DND-41 (cell line): ENCODE data around the gene RMI1.

Experiments
- CTCF ChIP-seq: IDR thresholded peaks from 2 replicates; pipeline ENCODE4 v1.5.1; 2012; ENCODE audit warnings: borderline replicate concordance, low read length, moderate library complexity, mild to moderate bottlenecking; ENCODE audit not compliant: poor library complexity, severe bottlenecking; ENCODE audit errors: extremely low read depth
- EZH2 ChIP-seq: IDR thresholded peaks from 3 replicates; pipeline ENCODE4 v1.6.1; 2012; ENCODE audit warnings: borderline replicate concordance, low read depth, mild to moderate bottlenecking, moderate library complexity, low read length, inconsistent platforms; ENCODE audit not compliant: severe bottlenecking

- TF ChIP-seq CTCF (peak; percentile 9), EZH2 (no peak)
Measured at GRCh38 chr9:83932011-83932410, 48.6 kb upstream of the RMI1 start.
